ENCODE data around the gene RUNX2.
"Not testable (repeated sequence)": the region's sequence is repeated elsewhere in the genome, so short reads cannot be mapped to it uniquely, and the experiment has no call there.

The RUNX2 gene

GRCh38 chr6:45462190-45463134 is 134.3 kb downstream of the RUNX2 start:
- no peak for DNase-seq

- no peak for DNase-seq
Measured at GRCh38 chr6:45464685-45465084, 136.6 kb downstream of the RUNX2 start.

GRCh38 chr6:45466686-45467085 is 138.6 kb downstream of the RUNX2 start:
- DNase-seq: no peak

- DNase-seq: not testable (repeated sequence)
Measured at GRCh38 chr6:45467417-45467816, 139.3 kb downstream of the RUNX2 start.

GRCh38 chr6:45467853-45468252 is 139.7 kb downstream of the RUNX2 start:
- no peak for DNase-seq

DNA sequence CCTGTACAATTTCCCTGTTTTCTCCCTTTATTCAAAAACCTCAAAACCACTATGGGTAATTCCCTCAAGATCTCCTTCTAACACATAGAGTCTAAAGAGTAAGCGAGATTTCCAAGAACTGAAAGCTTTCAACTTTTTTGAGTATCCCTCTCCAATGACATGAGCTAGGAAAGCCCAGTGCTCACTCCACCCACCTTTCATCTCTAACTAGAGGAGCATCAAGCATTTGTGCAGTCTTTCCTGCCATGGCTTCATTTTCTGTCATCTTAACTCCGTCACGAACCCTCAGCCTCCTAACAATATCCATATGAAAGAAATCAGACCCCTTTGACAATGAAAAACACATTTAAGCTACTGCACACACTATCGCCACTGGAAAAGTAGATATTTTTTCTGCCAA is 141.5 kb downstream of the RUNX2 start:
- DNase-seq: no peak

- no peak for DNase-seq
Measured at GRCh38 chr6:45470131-45470738, 142.1 kb downstream of the RUNX2 start.

- DNase-seq: no peak
Measured at GRCh38 chr6:45472382-45472781, 144.3 kb downstream of the RUNX2 start.

DNA sequence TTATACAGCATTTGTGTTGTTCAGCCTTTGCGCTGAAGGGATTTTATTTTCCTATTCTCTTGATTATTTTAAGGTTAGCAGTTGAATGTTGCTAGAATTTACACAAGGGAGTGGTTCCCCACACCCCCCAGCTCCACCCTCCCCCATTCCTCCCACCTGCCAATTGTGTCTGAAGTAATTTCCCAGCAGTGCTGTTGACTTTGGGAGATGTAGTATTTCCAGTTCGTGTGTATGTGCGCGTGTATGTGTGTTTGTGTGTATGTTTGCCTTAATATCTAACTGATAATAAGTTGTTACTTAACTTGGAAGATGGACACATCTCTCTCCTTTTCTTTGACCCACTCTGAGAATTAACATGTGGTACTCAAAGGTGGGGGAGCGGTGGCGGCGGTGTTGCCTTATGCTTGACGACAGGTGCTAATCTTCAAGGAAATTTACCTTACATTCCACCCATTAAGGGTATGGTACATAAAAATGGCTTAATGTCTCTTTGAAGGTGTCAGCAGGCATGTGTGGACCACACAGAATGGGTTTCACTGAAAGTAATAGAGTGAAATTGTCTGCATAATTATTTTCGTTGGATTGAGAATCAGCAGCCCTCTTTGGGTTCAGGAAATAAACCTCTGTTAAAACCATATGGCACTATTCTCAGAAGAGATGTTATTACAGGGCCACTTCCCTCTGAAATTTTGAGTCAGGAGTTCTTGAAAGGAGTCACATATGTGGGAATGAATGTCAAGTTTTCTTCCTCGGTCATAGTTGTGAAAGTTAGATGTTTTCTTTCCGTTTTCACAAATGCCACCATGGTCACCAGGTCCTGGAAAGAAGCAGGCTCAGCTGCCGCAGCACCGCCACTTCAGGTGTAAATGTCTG is 145.2 kb downstream of the RUNX2 start:
- no peak for DNase-seq

- no peak for DNase-seq
Measured at GRCh38 chr6:45474376-45474775, 146.2 kb downstream of the RUNX2 start.

DNA sequence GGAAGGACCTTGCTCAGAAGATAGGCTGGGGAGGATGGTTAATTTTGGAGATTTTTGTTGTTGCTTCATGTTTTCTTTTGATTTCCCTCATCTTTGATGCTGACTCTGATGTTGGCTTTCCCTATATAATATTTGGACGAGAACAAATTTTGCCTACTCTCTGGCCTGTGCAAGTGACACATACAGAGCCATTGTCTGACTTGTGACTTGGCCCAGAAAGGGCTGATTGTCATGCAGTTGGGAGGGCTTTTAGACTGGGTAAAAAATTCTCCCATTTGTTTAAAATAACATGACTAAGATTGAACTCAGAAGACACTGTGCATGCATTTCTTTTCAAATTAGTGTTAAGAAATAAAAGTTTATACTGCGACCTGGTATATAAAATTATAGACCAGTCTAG is 148.2 kb downstream of the RUNX2 start:
- no peak for DNase-seq

DNA sequence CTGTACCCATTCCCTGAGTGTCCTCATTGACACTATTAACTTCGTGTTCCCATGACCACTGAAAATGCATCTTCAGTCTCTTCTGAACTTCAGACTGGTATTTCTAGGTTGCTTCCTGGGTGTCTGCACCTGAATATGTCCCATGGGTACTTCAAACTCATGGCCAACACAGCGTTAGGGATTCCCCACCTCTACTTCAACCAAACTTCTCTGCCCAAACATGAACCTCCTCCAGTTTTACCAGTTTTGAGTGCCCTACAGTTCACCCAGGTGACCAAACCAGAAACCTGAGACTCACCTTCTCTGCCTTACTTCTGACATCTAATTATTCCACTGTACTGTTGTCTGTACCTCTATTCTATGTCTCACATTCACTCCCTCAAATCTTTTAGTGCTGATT is 149.1 kb downstream of the RUNX2 start:
- DNase-seq: no peak

DNA sequence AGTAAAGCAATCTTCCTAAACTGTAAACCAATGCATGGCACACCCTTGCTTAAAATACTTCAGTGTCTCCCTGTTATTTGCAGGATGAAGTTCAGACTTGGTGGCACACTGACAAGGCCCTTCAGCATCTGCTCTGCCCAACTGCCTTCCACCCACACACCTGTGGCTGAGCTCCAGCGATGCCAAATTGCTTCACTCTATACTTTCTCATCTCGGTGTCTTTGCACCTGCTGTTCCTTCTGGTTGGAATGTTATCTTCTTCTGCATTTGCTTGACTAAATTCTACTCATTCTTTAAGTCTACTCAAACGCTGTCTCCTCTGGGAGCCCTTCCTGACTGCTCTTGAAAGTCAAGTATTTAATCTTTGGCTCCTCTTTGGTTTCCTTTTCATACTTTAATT is 149.7 kb downstream of the RUNX2 start:
- no peak for DNase-seq

DNA sequence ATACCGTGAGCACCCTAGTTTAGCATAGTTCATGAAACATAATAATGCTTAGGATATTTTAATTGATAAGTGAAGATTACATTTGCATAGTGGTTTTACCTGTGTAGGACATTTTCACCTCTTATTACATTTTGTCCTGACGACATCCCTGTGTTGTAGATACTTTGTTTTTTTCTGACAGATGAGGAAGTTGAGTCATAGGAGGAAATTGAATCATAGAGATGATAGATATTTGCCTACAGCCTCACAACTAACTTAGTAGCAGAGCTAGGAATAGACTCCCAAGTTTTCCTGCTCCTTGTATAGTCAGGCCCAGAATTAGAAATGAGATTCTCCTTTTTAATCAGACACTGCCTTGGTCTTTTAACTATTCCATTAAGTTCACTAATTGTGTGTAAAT is 150.1 kb downstream of the RUNX2 start:
- peak; percentile 21 for DNase-seq

DNA sequence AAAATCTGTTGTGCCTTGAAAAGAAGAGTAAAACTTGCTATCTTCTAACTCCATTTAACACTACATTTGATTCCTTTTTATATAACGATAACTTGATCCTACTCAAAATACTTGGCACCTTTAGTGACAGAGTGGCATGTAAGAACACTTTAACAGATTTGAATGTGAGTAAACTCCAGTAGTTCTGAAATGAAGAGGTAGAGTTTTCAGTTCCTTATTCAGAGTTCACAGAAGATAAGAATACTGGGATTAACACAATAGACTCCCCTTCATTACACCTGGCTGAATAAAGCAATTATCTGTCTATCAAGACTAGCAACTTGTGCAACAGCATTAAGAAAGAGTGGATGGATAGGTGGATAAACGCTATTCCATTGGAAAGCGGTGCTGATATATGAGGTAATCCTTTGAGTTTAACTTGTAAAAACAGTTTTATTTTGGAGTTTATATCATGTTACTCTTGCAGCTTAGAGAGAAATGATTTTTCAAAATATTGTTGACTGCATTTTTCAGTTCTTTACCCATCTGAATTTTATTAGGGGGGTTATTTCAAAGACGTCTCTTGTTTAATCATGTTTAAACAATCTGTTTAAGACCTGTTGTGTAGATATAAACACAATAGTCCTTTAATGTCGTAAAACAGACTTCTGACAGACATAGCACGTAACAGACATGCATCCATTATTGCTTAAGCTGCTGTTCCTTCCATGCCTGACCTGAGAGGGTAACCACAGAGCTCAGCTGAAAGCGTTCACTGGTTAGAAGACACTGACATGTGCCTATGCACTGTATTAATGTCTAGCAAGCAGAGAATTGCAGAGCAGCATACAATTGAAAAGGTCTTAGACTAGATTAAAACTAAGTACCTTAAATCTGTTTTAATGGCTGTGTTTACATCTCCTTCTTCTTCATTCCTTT is 152.0 kb downstream of the RUNX2 start:
- DNase-seq: no peak

- no peak for DNase-seq
Measured at GRCh38 chr6:45480752-45481415, 152.8 kb downstream of the RUNX2 start.

DNA sequence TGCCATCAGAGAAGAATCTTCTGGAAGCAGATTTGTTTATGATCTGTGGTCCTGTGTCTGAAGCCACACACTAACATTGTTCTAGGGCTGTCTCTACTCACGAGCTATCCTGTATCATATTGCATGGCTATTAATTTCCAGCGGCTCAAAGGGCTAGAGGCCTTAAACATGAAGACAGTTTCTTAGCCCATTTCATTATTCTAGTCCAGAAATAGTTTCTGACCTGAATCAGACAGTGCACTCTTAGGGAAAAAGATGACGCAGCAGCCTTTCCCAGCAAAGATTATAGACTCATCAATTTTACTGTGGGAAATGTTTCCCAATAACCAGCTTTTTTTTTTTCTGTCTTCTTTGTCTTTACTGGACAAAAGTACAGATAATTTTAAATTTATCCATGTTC is 154.9 kb downstream of the RUNX2 start:
- no peak for DNase-seq

DNA sequence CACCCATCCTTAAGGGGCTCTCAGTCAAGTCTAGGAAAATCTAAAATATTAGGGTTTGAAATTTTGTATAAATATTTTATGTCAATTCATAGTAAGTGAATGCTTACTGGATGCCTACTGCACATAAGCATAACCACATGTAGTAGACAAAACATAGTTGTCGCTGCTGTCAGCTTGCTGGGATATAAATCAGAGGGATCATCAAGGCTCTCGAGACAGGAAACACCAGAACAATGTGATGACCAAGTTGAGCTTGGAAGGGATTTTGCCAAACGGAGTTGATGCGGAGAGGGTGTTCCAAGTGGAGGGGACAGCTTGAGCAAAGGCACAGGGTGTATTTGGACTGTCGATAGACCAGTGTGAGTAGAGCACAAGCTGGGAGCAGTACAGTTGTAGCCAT is 155.4 kb downstream of the RUNX2 start:
- DNase-seq: no peak

DNA sequence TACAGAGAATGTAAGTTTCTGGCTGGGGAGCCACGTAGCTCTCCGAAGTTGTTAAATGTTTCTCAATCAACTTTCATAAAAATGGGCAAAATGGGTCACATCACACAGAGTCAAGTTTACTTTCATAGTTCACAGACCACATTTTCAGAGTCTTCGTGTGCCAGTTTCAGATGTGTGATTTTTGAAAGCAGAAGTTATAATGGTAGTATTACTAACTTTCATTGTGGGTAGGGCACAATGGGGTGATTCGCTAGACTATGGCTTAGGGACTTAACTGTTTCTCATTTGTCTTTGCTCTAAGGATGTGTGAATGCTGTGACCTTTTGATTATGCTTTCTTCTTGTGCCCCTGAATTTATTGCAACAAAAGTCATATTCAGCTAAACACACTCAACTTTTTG is 158.6 kb downstream of the RUNX2 start:
- DNase-seq: no peak

DNA sequence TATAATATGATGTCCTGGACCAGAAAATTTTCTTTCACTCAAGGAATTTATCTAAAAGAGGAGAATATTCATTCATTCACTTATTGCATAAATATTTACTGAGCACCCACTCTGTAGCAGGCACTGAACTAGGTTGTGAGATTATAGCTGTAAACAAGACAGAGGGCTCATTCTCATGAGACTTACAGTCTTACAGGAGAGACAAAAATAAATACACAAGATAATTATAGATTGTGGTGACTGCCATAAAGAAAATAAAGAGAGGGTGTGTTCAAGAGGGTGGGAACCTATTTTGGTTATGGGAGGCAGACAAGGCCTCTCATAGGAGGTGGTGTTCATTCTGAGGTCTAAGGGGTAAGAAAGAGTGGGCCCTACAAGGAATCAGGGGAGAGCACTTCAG is 159.5 kb downstream of the RUNX2 start:
- DNase-seq: no peak

DNA sequence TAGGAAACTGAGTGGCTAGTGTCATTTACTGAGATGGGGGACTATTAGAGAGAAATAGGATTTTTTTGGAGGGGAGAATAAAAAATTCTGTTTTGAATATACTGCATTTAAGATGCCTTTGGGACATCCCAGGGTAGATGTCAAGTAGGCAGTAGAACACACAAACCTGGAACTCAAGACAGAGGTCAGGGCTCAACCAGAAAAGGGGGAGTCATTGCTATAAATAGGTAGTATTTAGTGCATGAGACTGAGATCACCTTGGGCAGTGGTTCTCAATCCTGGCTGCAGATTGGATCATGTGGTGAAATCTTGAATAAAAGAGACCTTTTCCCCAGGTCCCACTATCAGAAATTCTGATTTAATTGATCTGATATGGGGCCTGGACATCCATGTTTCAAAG is 160.1 kb downstream of the RUNX2 start:
- DNase-seq: no peak

DNA sequence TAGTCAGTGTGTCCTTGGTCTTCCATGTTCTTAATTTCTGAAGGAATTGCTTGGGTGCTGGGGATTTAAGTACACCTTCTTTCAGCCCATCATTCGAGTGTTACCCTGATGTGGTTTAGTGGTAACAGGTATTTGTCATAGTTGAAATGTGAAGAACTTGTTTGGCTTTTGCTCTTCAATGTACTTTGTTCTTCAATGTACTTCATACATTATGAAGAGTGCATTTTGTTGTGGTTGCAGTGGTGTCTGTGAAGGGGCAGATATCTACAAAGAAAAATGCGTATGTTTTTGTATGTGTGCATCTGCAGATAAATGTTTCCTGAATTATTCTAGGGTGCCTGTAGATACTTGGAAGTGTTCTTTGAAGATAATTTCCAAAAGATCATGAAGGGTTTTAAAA is 160.8 kb downstream of the RUNX2 start:
- DNase-seq: peak; percentile 16

Measured in CD4-positive, alpha-beta T cell treated with Interleukin-12 subunit alpha and Interleukin-12 subunit beta, for 1 hour (primary cell).